ENCODE results near the gene SLAIN1. TPM values are rescaled to one million over a fixed set of nuclear protein-coding genes. Genes with fewer than 3 reads are reported as not detected.

SLAIN1 gene
- total RNA-seq (2013), result 6.8 TPM
- polyA plus RNA-seq (1 to 10 TPM in 1 of 3 donors, under 1 TPM in 2; 0.43 to 1.4 (median 0.75) TPM), polyA minus RNA-seq (2.2 and 7.7 TPM in 2 replicates), total RNA-seq (1.7 to 8.5 (median 2.9) reads per million in 11 experiments)

DNA sequence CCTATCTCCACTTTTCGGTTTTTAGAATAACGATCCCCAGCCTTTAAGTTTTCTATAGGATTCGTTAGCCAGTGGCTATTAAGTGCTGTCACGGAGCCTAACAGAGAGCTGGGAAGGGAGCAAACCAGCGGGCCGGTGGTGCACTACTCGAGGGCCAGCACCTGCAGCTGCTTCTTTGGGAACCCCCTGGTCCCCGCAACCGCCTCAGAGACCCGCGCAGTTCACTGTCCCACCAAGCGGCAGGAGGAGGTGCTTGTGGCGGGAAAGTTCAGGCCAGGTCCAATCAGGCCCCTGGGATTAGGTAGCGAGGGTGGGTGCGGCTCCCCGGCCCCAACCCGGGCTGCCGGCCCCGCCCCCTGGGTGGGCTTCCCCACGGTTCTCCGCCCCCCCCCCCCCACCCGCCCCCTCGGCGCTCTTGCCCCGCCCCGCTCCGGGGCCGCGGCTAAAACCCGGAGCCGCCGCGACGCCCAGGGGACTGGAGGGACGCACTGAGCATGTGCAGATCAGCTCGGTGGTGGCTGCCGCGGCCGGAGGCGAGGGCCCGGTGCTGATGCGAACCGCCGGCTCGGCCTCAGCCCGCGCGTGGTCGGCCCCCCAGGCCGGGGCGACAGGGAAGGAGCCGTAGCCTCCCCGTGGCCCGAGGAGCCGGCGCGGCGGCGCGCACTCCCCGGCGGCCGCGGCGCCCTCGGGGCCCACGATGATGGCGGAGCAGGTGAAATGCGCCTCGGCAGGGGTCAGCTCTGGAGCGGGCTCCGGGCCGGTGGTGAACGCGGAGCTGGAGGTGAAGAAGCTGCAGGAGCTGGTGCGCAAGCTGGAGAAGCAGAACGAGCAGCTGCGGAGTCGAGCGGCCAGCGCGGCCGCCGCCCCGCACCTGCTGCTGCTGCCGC is at the start of gene SLAIN1:
Gene SLAIN1, plus strand, starts transcription at position 471 of the 887 bp plus-strand sequence. Its CDS starts 227 bp downstream, at position 698.
- TF ChIP-seq, protein P1, sequence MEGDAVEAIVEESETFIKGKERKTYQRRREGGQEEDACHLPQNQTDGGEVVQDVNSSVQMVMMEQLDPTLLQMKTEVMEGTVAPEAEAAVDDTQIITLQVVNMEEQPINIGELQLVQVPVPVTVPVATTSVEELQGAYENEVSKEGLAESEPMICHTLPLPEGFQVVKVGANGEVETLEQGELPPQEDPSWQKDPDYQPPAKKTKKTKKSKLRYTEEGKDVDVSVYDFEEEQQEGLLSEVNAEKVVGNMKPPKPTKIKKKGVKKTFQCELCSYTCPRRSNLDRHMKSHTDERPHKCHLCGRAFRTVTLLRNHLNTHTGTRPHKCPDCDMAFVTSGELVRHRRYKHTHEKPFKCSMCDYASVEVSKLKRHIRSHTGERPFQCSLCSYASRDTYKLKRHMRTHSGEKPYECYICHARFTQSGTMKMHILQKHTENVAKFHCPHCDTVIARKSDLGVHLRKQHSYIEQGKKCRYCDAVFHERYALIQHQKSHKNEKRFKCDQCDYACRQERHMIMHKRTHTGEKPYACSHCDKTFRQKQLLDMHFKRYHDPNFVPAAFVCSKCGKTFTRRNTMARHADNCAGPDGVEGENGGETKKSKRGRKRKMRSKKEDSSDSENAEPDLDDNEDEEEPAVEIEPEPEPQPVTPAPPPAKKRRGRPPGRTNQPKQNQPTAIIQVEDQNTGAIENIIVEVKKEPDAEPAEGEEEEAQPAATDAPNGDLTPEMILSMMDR (IDR thresholded peaks at IDR 0.05), result no peak
- Mint-ChIP-seq H3K9me3 (peaks cover 0 to 5% (median 1%) of the 10 kb centered on the region in 7 donors), H3K36me3 (peaks cover 0 to 3% of the 10 kb centered on the region in 2 donors), H3K27me3 (ENCODE audit: low read depth in 3 of 3) (peaks cover 26 to 36% (median 28%) of the 10 kb centered on the region in 3 donors), H3K4me1 (peaks cover 28% of the 10 kb centered on the region), H3K27ac (peak within 1 kb of the TSS in 1 of 7 donors; percentile 53), H3K4me3 (peak within 1 kb of the TSS; percentile 100)
- Histone ChIP-seq H3K27me3 (ENCODE audit: control insufficient read depth in 2 of 2, insufficient read depth in 2 of 2, low read length in 2 of 2) (peaks cover 28 to 30% of the 10 kb centered on the region in 2 donors), H4K20me1 (ENCODE audit: insufficient read depth, low read length) (no peaks in the 10 kb centered on the region), H3K27ac (ENCODE audit: low read depth in 1 of 2, low read length in 2 of 2) (no peak within 1 kb of the TSS), H3K4me3 (replicated peaks in 1 of 3; ENCODE audit: low read depth in 2 of 3, low read length in 3 of 3) (peak within 1 kb of the TSS; percentile 76 to 83 (median 78)), H2AFZ (ENCODE audit: insufficient read depth, low read depth, low read length, poor library complexity, severe bottlenecking) (peak within 1 kb of the TSS; percentile 87), H3K4me1 (ENCODE audit: control insufficient read depth in 1 of 2, insufficient read depth in 2 of 2, low read length in 2 of 2) (peaks cover 11 to 13% of the 10 kb centered on the region in 2 donors), H3K4me2 (replicated peaks; ENCODE audit: extremely low read depth, low read length, poor library complexity, severe bottlenecking) (peak within 1 kb of the TSS; percentile 94), H3K36me3 (replicated peaks in 1 of 2; ENCODE audit: control insufficient read depth in 1 of 2, insufficient read depth in 2 of 2, low read length in 2 of 2) (no peaks in the 10 kb centered on the region), H3K9ac (ENCODE audit: insufficient read depth, low read length, poor library complexity, severe bottlenecking) (peak within 1 kb of the TSS; percentile 69), H3K9me3 (replicated peaks in 1 of 2; ENCODE audit: control insufficient read depth in 1 of 2, insufficient read depth in 1 of 2, low read length in 2 of 2) (no peaks in the 10 kb centered on the region), H3K79me2 (ENCODE audit: insufficient read depth, low read length) (peaks cover 10% of the 10 kb centered on the region)
- DNase-seq, result peak; percentile 12 to 32 (median 27)
- intact Hi-C loops (cut with micrococcal nuclease), result no loop called here
- WGBS (ENCODE audit: insufficient coverage), result under 1% methylated on average over 72 of the region's 86 CpGs

DNA sequence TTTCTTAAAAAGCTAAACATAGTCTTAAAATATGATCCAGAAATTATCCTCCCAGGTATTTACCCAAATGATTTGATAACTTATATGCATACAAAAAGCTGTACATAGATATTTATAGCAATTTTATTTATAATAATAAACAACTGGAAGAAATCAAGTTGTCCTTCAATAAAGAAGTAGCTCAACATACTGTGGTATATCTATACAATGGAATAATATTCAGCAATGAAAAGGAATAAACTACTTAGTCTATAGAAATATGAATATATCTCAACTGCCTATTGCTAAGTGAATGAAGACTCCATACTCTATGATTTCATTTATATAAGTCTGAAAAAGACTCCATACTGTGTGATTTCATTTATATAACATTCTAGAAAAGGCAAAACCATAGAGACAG is 47.1 kb upstream of the SLAIN1 start:
- Histone ChIP-seq H3K27ac (ENCODE audit: low read depth in 1 of 2, low read length in 2 of 2) (no peak overlapping the region), H3K4me3 (replicated peaks in 1 of 3; ENCODE audit: low read depth in 2 of 3, low read length in 3 of 3) (no peak overlapping the region), H3K4me1 (ENCODE audit: control insufficient read depth in 1 of 2, insufficient read depth in 2 of 2, low read length in 2 of 2) (peaks cover 0 to 3% of the 10 kb centered on the region in 2 donors), H3K36me3 (replicated peaks in 1 of 2; ENCODE audit: control insufficient read depth in 1 of 2, insufficient read depth in 2 of 2, low read length in 2 of 2) (no peaks in the 10 kb centered on the region), H4K20me1 (ENCODE audit: insufficient read depth, low read length) (no peaks in the 10 kb centered on the region), H2AFZ (ENCODE audit: insufficient read depth, low read depth, low read length, poor library complexity, severe bottlenecking) (no peak overlapping the region), H3K9ac (ENCODE audit: insufficient read depth, low read length, poor library complexity, severe bottlenecking) (no peak overlapping the region), H3K4me2 (replicated peaks; ENCODE audit: extremely low read depth, low read length, poor library complexity, severe bottlenecking) (no peak overlapping the region), H3K9me3 (replicated peaks in 1 of 2; ENCODE audit: control insufficient read depth in 1 of 2, insufficient read depth in 1 of 2, low read length in 2 of 2) (no peaks in the 10 kb centered on the region), H3K79me2 (ENCODE audit: insufficient read depth, low read length) (no peaks in the 10 kb centered on the region), H3K27me3 (ENCODE audit: control insufficient read depth in 2 of 2, insufficient read depth in 2 of 2, low read length in 2 of 2) (no peaks in the 10 kb centered on the region)
- TF ChIP-seq, protein P1 (IDR thresholded peaks at IDR 0.05), result no peak
- intact Hi-C loops (cut with micrococcal nuclease), result no loop called here
- Mint-ChIP-seq H3K27me3 (ENCODE audit: low read depth in 3 of 3) (peaks cover 0 to 2% (median 2%) of the 10 kb centered on the region in 3 donors), H3K27ac (no peak overlapping the region), H3K4me3 (no peak overlapping the region), H3K4me1 (peaks cover 5% of the 10 kb centered on the region), H3K36me3 (no peaks in the 10 kb centered on the region), H3K9me3 (peaks cover 0 to 9% (median 4%) of the 10 kb centered on the region in 7 donors)
- no peak for DNase-seq

Data from CD14-positive monocyte (primary cell).